K562 (cell line): ENCODE measurements around the gene IGSF3. TPM values are rescaled to one million over a fixed set of nuclear protein-coding genes. Genes with fewer than 3 reads are reported as not detected.
"Not testable (repeated sequence)": the region's sequence is repeated elsewhere in the genome, so short reads cannot be mapped to it uniquely, and the experiment has no call there.

Experiments used
- ATAC-seq: fragments of 200-7000 bp; cut with Tn5 transposase; 3 replicates; pipeline ENCODE4 v1.9.1; 2020; ENCODE audit warnings: moderate library complexity
- BruUV-seq: library from RNA; stranded (reverse); fragments of 400-500 nt; replicated peaks from 2 replicates; lab custom pipeline; 2021; lab: Mats Ljungman, UMichigan
- CTCF ChIA-PET: fragments of 300-600 bp; formaldehyde crosslinking; extraction: SDS; loops from one replicate; lab custom pipeline; 2021; ENCODE audit warnings: low intra/inter-chr PET ratio; lab: Yijun Ruan, JAX
- POLR2A ChIA-PET: fragments of 300-600, 350-650 bp; sonication (Branson Sonifier 250); formaldehyde crosslinking; extraction: SDS; loops from one replicate; lab custom pipeline; 2021; ENCODE audit warnings: antibody characterized with exemption, inconsistent platforms; lab: Yijun Ruan, JAX
- DNase-seq, 4 experiments: peaks; one replicate each; pipeline versions ENCODE4 v3.0.0 to v3.0.0-alpha.2; 2011 to 2018; ENCODE audit warnings: low spot score in 3 of 4, mixed read lengths in 3 of 4; ENCODE audit errors: extremely low read depth in 1 of 4
- FAIRE-seq: peaks from 2 replicates; lab custom pipeline; 2011; peaks lifted over from hg19 to GRCh38; lab: Jason Lieb, UNC
- H2AFZ ChIP-seq: 2 replicates; pipeline ENCODE4 v1.6.0; 2011; ENCODE audit warnings: low read depth, low read length, control low read depth, inconsistent platforms
- H3K27ac ChIP-seq: fragments of 200-600 bp; 3 replicates; pipeline ENCODE4 v1.8.0; 2011; ENCODE audit warnings: low read depth, mild to moderate bottlenecking, control low read depth, inconsistent platforms, low read length, moderate library complexity, mixed read lengths; ENCODE audit errors: extremely low read depth
- H3K27me3 ChIP-seq, 2 experiments: fragments of 300-600 bp in 1 of 2; 2 replicates in 1 of 2; 3 replicates in 1 of 2; pipeline versions ENCODE4 v1.6.0 to v1.8.0; 2011; ENCODE audit warnings: inconsistent platforms in 2 of 2, low read length in 2 of 2, mild to moderate bottlenecking in 1 of 2, mixed read lengths in 1 of 2, moderate library complexity in 1 of 2; ENCODE audit not compliant: control insufficient read depth in 2 of 2, insufficient read depth in 2 of 2
- H3K36me3 ChIP-seq: fragments of 300-600 bp; 3 replicates; pipeline ENCODE4 v1.8.0; 2011; ENCODE audit warnings: mild to moderate bottlenecking, low read length, inconsistent platforms; ENCODE audit not compliant: control insufficient read depth, insufficient read depth
- H3K4me1 ChIP-seq, 2 experiments: fragments of 200-600 bp in 1 of 2; replicated peaks in 1 of 2; 2 replicates in 1 of 2; 3 replicates in 1 of 2; pipeline versions ENCODE4 v1.5.1 to v1.8.0; 2011; ENCODE audit warnings: inconsistent platforms in 2 of 2, low read length in 2 of 2, mild to moderate bottlenecking in 1 of 2, mixed read lengths in 1 of 2, moderate library complexity in 1 of 2; ENCODE audit not compliant: control insufficient read depth in 2 of 2, insufficient read depth in 2 of 2
- H3K4me2 ChIP-seq: 2 replicates; pipeline ENCODE4 v1.6.1; 2011; ENCODE audit warnings: low read length, control low read depth, inconsistent platforms, mixed read lengths; ENCODE audit not compliant: insufficient read depth
- H3K4me3 ChIP-seq: fragments of 200-600 bp; sonication (generic), shearing (Covaris generic); 2 replicates; pipeline ENCODE4 v1.5.1; 2016; ENCODE audit warnings: control low read depth, inconsistent platforms
- H3K79me2 ChIP-seq: fragments of 200-600 bp; 3 replicates; pipeline ENCODE4 v1.8.0; 2011; ENCODE audit warnings: low read length, inconsistent platforms; ENCODE audit not compliant: control insufficient read depth, insufficient read depth
- H3K9ac ChIP-seq, 2 experiments: 2 replicates each; pipeline versions ENCODE4 v1.6.0 to v1.6.1; 2011; ENCODE audit warnings: low read depth in 2 of 2, low read length in 2 of 2, control low read depth in 1 of 2, inconsistent platforms in 1 of 2, mild to moderate bottlenecking in 1 of 2, mixed read lengths in 1 of 2; ENCODE audit not compliant: insufficient read depth in 1 of 2
- H3K9me1 ChIP-seq: one replicate; pipeline ENCODE4 v1.6.0; 2011; ENCODE audit warnings: inconsistent platforms, mild to moderate bottlenecking, low read length, moderate library complexity; ENCODE audit not compliant: control insufficient read depth, insufficient read depth
- H3K9me3 ChIP-seq: replicated peaks from 2 replicates; pipeline ENCODE4 v1.5.1; 2011; ENCODE audit warnings: low read depth, low read length, inconsistent platforms; ENCODE audit not compliant: control insufficient read depth, insufficient read depth
- H4K20me1 ChIP-seq: replicated peaks from 2 replicates; pipeline ENCODE4 v1.6.1; 2011; ENCODE audit warnings: low read length, inconsistent platforms, mixed read lengths; ENCODE audit not compliant: control insufficient read depth, insufficient read depth
- ATF3 ChIP-seq, 2 experiments: fragments of 450-650 bp in 1 of 2; sonication (generic) in 1 of 2; formaldehyde crosslinking in 1 of 2; IDR thresholded peaks in 1 of 2; conservative IDR thresholded peaks in 1 of 2; 2 replicates each; pipeline versions ENCODE4 v1.6.1 to v1.8.1; 2016 to 2023; ENCODE audit warnings: mild to moderate bottlenecking in 2 of 2, moderate library complexity in 2 of 2, inconsistent platforms in 1 of 2, missing genetic modification reagents in 1 of 2
- MEIS2 ChIP-seq: fragments of 450-650 bp; IDR thresholded peaks from 2 replicates; pipeline ENCODE4 v1.6.1; 2014; ENCODE audit warnings: mild to moderate bottlenecking; ENCODE audit not compliant: partially characterized antibody
- NR2C1 ChIP-seq, 2 experiments: fragments of 450-650 bp; IDR thresholded peaks; 2 replicates each; pipeline ENCODE4 v1.6.1; 2017; ENCODE audit warnings: mild to moderate bottlenecking in 2 of 2, antibody characterized with exemption in 1 of 2, inconsistent platforms in 1 of 2, missing compliant biosample characterization in 1 of 2, missing genetic modification characterization in 1 of 2
- NR2C2 ChIP-seq, 2 experiments: fragments of 200-800 bp in 1 of 2; sonication (Bioruptor generic) in 1 of 2; sonication (generic) in 1 of 2; formaldehyde crosslinking in 1 of 2; IDR thresholded peaks; 2 replicates each; pipeline versions ENCODE4 v1.6.1 to v1.8.0; 2016 to 2022; ENCODE audit warnings: mild to moderate bottlenecking in 1 of 2, missing compliant biosample characterization in 1 of 2, missing genetic modification characterization in 1 of 2, missing genetic modification reagents in 1 of 2
- PBX2 ChIP-seq, 2 experiments: IDR thresholded peaks in 1 of 2; conservative IDR thresholded peaks in 1 of 2; 2 replicates each; pipeline ENCODE4 v1.6.1; 2016; ENCODE audit warnings: low read depth in 2 of 2, mild to moderate bottlenecking in 1 of 2, missing compliant biosample characterization in 1 of 2, missing genetic modification characterization in 1 of 2, moderate library complexity in 1 of 2
- PKNOX1 ChIP-seq: fragments of 450-650 bp; IDR thresholded peaks from 2 replicates; pipeline ENCODE4 v1.6.1; 2016
- TFAP4 ChIP-seq: sonication (generic); formaldehyde crosslinking; IDR thresholded peaks from 2 replicates; pipeline ENCODE4 v1.8.0; 2022; ENCODE audit warnings: missing genetic modification reagents, mild to moderate bottlenecking, moderate library complexity, borderline replicate concordance
- WGBS: fragments of 100-300 bp; shearing (Covaris generic); methylation state at CpG from one replicate; pipeline ENCODE4 v1.1.6; 2016; ENCODE audit warnings: low coverage, mixed read lengths; ENCODE audit not compliant: insufficient coverage; ENCODE audit errors: missing lambda C conversion rate; 5-methylcytosine and 5-hydroxymethylcytosine counted together
- in situ Hi-C: fragments of 300-500 bp; cut with MboI; formaldehyde crosslinking; loops from 4 replicates; pipeline ENCODE4 v1.15.0; 2018; ENCODE audit warnings: inconsistent platforms, mixed read lengths
- intact Hi-C: fragments of 100-400 bp; cut with micrococcal nuclease; formaldehyde crosslinking; loops from 2 replicates; pipeline ENCODE4 v1.14.2; 2022
- polyA plus RNA-seq, 8 experiments: library from polyadenylated mRNA; depleted of rRNA in 4 of 8; stranded (reverse) in 5 of 8; unstranded in 3 of 8; fragments of >200 nt; fragmentation: Nextera tagmentation in 2 of 8; fragmentation: Illumina TruSeq in 1 of 8; extraction: Ambion mirVana in 2 of 8; extraction: Trizol in 1 of 8; gene quantifications; 2 replicates each; pipeline versions ENCODE4 v1.2.1 to v1.2.3, GENCODE V29; 2011 to 2014; ENCODE audit warnings: inconsistent platforms in 1 of 8, missing spikeins in 1 of 8
- total RNA-seq, 7 experiments: library from RNA; depleted of rRNA in 6 of 7; stranded (reverse); fragments of >200 nt in 6 of 7; fragmentation: Illumina TruSeq in 2 of 7; extraction: Trizol in 2 of 7; gene quantifications; 2 replicates each; pipeline versions ENCODE4 v1.2.1 to v1.2.3, GENCODE V29; 2011 to 2021; ENCODE audit warnings: low replicate concordance in 1 of 7

Gene IGSF3
- total and polyA plus RNA-seq, 9 of the 15 experiments (the other 6 are each of a cell fraction or from before 2014, with no cell fraction given) = 1.1 to 15.0 (median 8.3) TPM

- TF ChIP-seq TFAP4 (CRISPR knock-in tag) (peak; percentile 36; the same call in 1 of the 2 replicates), MEIS2 (peak; percentile 13), NR2C1 (IDR thresholded peaks at IDR 0.05) (peak; percentile 51; the same call in 1 of the 2 replicates), NR2C1 (tag; IDR thresholded peaks at IDR 0.05) (peak; percentile 83), ATF3 (IDR thresholded peaks at IDR 0.05) (peak; percentile 60), NR2C2 (tag; IDR thresholded peaks at IDR 0.05) (peak; percentile 52; the same call in 1 of the 2 replicates), PBX2 (tag; conservative IDR thresholded peaks at IDR 0.05; ENCODE audit: low read depth) (0 out of 2 replicates have a peak, but pooled peaks have one; percentile 13), PKNOX1 (peak; percentile 29; the same call in 1 of the 2 replicates)
- BruUV-seq; TF ChIP-seq ATF3 (CRISPR knock-in tag; conservative IDR thresholded peaks at IDR 0.05); NR2C2 (CRISPR knock-in tag; IDR thresholded peaks at IDR 0.05); PBX2 (CRISPR knock-in tag; IDR thresholded peaks at IDR 0.05; ENCODE audit: low read depth): not testable (repeated sequence)
- intact Hi-C loops = loop anchor here (5.0 kb wide), 1 partner anchor 36 kb away; the partner anchor contains the start of gene IGSF3
Measured at GRCh38 chr1:116631554-116631953, 36.0 kb downstream of the IGSF3 start.

More at GRCh38 chr1:116631554-116631953, 36.0 kb downstream of the IGSF3 start:
- CTCF ChIA-PET, H4K20me1 ChIP-seq, H3K4me3 ChIP-seq, H3K4me2 ChIP-seq, H3K9ac ChIP-seq, H3K27ac ChIP-seq, H3K79me2 ChIP-seq, H2AFZ ChIP-seq, FAIRE-seq, H3K27me3 ChIP-seq, ATAC-seq, H3K36me3 ChIP-seq, POLR2A ChIA-PET, H3K9me1 ChIP-seq, in situ Hi-C loops, H3K9me3 ChIP-seq: not testable (repeated sequence)
- peak in 1 of 4 experiments; percentile 22 for DNase-seq
- 12% methylated on average over 2 of the region's 2 CpGs for WGBS
- H3K4me1 ChIP-seq = peaks cover 20 to 43% of the 10 kb centered on the region in 2 experiments
